ENCODE results near the gene SELENON. TPM values are rescaled to one million over a fixed set of nuclear protein-coding genes. Genes with fewer than 3 reads are reported as not detected.

SELENON gene
- polyA plus RNA-seq, 2 of the 4 experiments (the other 2 are of a cell fraction), result 16.6 to 41.1 TPM

DNA sequence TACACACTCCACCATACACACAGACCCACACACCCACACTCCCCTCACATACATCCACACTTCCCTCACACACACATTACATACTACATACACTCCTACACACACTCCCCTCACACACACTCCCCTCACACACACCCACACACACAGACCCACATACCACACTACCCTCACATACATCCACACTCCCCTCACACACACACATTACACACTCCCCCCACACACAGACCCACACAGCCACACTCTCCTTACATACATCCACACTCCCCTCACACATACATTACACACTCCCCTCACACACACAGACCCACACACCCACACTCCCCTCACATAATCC lies 32.6 kb upstream of the SELENON start:
- FAIRE-seq, result no peak
- Histone ChIP-seq H3K27ac (no peak overlapping the region), H3K4me1 (peaks cover 6% of the 10 kb centered on the region; the same call in 2 of the 3 replicates), H3K4me2 (no peak overlapping the region), H3K4me3 (no peak overlapping the region), H3K9me3 (no peaks in the 10 kb centered on the region)
- TF ChIP-seq POLR2AphosphoS2 (conservative IDR thresholded peaks at IDR 0.05; ENCODE audit: low read length), result no peak
- TF ChIP-seq E2F6 (IDR thresholded peaks at IDR 0.05; ENCODE audit: borderline replicate concordance, low read depth), result no peak
- TF ChIP-seq HOXA7 (CRISPR knock-in tag; IDR thresholded peaks at IDR 0.05), result no peak
- no peak for TF ChIP-seq CHD4 (IDR thresholded peaks at IDR 0.05; ENCODE audit: borderline replicate concordance)
- TF ChIP-seq POLR2A (IDR thresholded peaks at IDR 0.05; ENCODE audit: low read length), result no peak
- TF ChIP-seq TFCP2L1 (CRISPR knock-in tag; IDR thresholded peaks at IDR 0.05), result no peak
- no peak for TF ChIP-seq RFX5 (IDR thresholded peaks at IDR 0.05)
- TF ChIP-seq, protein P1, sequence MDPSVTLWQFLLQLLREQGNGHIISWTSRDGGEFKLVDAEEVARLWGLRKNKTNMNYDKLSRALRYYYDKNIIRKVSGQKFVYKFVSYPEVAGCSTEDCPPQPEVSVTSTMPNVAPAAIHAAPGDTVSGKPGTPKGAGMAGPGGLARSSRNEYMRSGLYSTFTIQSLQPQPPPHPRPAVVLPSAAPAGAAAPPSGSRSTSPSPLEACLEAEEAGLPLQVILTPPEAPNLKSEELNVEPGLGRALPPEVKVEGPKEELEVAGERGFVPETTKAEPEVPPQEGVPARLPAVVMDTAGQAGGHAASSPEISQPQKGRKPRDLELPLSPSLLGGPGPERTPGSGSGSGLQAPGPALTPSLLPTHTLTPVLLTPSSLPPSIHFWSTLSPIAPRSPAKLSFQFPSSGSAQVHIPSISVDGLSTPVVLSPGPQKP (IDR thresholded peaks at IDR 0.05; ENCODE audit: low read depth, low read length), result no peak
- no peak for TF ChIP-seq TP53 (CRISPR knock-in tag; IDR thresholded peaks at IDR 0.05)
- TF ChIP-seq HOXB5 (CRISPR knock-in tag; IDR thresholded peaks at IDR 0.05), result no peak
- no peak for TF ChIP-seq KDM1A (IDR thresholded peaks at IDR 0.05; ENCODE audit: low read depth)
- TF ChIP-seq, protein P2, sequence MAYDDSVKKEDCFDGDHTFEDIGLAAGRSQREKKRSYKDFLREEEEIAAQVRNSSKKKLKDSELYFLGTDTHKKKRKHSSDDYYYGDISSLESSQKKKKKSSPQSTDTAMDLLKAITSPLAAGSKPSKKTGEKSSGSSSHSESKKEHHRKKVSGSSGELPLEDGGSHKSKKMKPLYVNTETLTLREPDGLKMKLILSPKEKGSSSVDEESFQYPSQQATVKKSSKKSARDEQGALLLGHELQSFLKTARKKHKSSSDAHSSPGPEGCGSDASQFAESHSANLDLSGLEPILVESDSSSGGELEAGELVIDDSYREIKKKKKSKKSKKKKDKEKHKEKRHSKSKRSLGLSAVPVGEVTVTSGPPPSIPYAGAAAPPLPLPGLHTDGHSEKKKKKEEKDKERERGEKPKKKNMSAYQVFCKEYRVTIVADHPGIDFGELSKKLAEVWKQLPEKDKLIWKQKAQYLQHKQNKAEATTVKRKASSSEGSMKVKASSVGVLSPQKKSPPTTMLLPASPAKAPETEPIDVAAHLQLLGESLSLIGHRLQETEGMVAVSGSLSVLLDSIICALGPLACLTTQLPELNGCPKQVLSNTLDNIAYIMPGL (CRISPR knock-in tag; IDR thresholded peaks at IDR 0.05; ENCODE audit: borderline replicate concordance), result no peak
- TF ChIP-seq ESRRA (IDR thresholded peaks at IDR 0.05; ENCODE audit: borderline replicate concordance, low read length), result no peak
- no peak for TF ChIP-seq EP300 (IDR thresholded peaks at IDR 0.05)
- TF ChIP-seq EHMT2 (IDR thresholded peaks at IDR 0.05; ENCODE audit: low read depth), result no peak
- TF ChIP-seq EHF (CRISPR knock-in tag; IDR thresholded peaks at IDR 0.05), result no peak
- TF ChIP-seq MYC (IDR thresholded peaks at IDR 0.05; ENCODE audit: borderline replicate concordance, low read length), result no peak
- ChIA-PET POLR2A (no interaction called here), CTCF (interaction anchor here (1.2 to 1.5 kb wide), 2 partner anchors 10 to 30 kb away, joined by 3 to 4 read pairs; no protein-coding TSS in a partner anchor)
- no peak for ATAC-seq
- no peak for DNase-seq (ENCODE audit: low read depth in 1 of 2, low spot score in 1 of 2)

GRCh38 chr1:25768999-25769398 lies 31.0 kb upstream of the SELENON start:
- WGBS (ENCODE audit: missing lambda C conversion rate), result 79% methylated on average over 2 of the region's 2 CpGs
- TF ChIP-seq, protein P2 (CRISPR knock-in tag; IDR thresholded peaks at IDR 0.05; ENCODE audit: borderline replicate concordance), result no peak
- TF ChIP-seq RCOR1 (IDR thresholded peaks at IDR 0.05; ENCODE audit: low read depth, low read length), result no peak
- no peak for TF ChIP-seq MYC (IDR thresholded peaks at IDR 0.05; ENCODE audit: borderline replicate concordance, low read length)
- TF ChIP-seq ZNF302 (CRISPR knock-in tag; IDR thresholded peaks at IDR 0.05), result no peak
- no peak for TF ChIP-seq TP53 (CRISPR knock-in tag; IDR thresholded peaks at IDR 0.05)
- no peak for TF ChIP-seq TFCP2L1 (CRISPR knock-in tag; IDR thresholded peaks at IDR 0.05)
- no peak overlapping the region for H3K4me2 ChIP-seq
- H3K27ac ChIP-seq, result no peak overlapping the region
- FAIRE-seq (no peak), DNase-seq (ENCODE audit: low read depth in 1 of 2, low spot score in 1 of 2) (no peak), ATAC-seq (no peak)
- ChIA-PET CTCF (no interaction called here), POLR2A (no interaction called here)
- H3K4me1 ChIP-seq, result peaks cover 21% of the 10 kb centered on the region
- H3K9me3 ChIP-seq, result no peaks in the 10 kb centered on the region
- H3K4me3 ChIP-seq, result no peak overlapping the region
